HG03159 (cell line): Measurements from ENCODE around the gene RTN4IP1.
"Not testable (repeated sequence)": the region's sequence is repeated elsewhere in the genome, so short reads cannot be mapped to it uniquely, and the experiment has no call there.

Experiments used
- ATAC-seq: cut with Tn5 transposase; IDR thresholded peaks from one replicate; pipeline ENCODE4 v1.9.1; 2021; ENCODE audit warnings: mild to moderate bottlenecking, moderate library complexity; ENCODE audit not compliant: unreplicated experiment

RTN4IP1 gene

DNA sequence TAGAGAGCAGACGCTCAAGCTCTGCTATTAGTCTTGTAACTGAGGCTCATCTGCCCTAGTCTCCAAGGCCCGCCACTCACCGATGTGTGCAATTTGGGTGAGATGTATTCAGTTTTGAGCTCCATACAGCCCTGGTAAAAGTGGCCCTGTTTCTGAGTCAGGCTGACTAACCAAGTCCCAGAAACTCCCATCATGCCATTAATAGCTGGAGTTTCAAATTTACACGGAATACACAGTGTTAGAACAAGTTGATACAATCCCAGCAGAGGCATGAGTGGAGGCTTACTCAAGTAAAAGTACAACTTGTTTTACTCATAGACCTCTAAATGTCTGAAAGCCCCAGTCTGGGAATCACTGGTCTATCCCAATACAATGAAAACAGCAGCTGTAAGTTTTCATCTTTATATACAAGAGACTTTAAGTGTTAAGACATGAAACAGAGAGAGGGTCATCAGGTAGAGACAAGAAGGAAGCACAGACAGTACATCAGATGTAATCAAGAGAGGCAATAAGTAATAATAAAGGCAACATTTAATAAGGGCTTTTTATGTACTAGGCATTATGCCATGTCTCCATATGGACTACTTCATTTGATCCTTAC is 42.4 kb downstream of the RTN4IP1 start:
- no peak for ATAC-seq

DNA sequence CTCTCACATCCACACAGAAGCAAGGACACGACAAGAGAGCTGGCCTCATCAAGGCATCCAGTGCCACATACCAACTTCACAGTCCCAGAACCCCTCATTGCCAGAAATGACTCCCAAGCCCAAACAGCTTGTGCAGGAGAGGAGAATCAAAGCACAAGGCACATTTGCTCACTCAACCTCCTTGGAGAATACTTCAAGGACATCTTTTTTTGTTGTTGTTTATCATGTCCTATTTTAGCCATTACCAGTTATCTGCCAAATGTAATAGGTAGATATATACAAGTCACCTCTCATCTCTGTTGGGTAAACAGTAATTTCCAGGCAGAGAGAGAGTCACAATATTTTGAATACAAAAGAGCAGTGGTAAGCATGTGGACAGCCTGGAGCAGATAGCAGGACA is 47.8 kb downstream of the RTN4IP1 start:
- no peak for ATAC-seq

- ATAC-seq = no peak
These were observed 50.0 kb downstream of the RTN4IP1 start for GRCh38 chr6:106579281-106579680.

GRCh38 chr6:106574741-106575458 is 54.4 kb downstream of the RTN4IP1 start:
- no peak for ATAC-seq

- no peak for ATAC-seq
These were observed 56.3 kb downstream of the RTN4IP1 start for GRCh38 chr6:106572875-106573585.

- ATAC-seq = no peak
These were observed 56.9 kb downstream of the RTN4IP1 start for GRCh38 chr6:106572436-106572835.

- no peak for ATAC-seq
These were observed 59.9 kb downstream of the RTN4IP1 start for GRCh38 chr6:106569428-106569827.

- ATAC-seq = no peak
These were observed 60.8 kb downstream of the RTN4IP1 start for GRCh38 chr6:106568530-106568929.

- no peak for ATAC-seq
These were observed 64.8 kb downstream of the RTN4IP1 start for GRCh38 chr6:106564476-106564875.

DNA sequence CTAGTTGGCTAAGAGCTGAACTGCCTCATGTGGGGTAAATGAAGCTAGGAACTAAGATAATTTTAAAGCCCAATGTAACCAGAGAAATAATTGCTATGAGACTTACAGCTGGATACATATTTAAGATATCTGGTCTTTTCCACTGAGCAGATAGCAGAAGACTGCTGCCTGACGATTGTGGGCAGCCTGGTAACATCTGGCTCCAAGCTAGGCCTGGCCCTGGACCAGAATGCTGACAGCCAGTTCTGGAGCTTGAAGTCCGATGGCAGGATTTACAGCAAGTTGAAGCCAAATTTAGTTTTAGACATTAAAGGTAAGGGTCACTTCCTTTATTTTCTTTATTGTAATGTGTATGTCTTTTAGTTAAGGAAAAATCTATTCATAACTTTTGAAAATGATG is 65.7 kb downstream of the RTN4IP1 start:
- no peak for ATAC-seq

GRCh38 chr6:106561686-106562405 is 67.5 kb downstream of the RTN4IP1 start:
- ATAC-seq = no peak

GRCh38 chr6:106560996-106561685 is 68.2 kb downstream of the RTN4IP1 start:
- ATAC-seq = no peak

- not testable (repeated sequence) for ATAC-seq
These were observed 69.6 kb downstream of the RTN4IP1 start for GRCh38 chr6:106559659-106560058.

- ATAC-seq = no peak
These were observed 70.9 kb downstream of the RTN4IP1 start for GRCh38 chr6:106558364-106558763.

GRCh38 chr6:106557837-106558236 is 71.5 kb downstream of the RTN4IP1 start:
- ATAC-seq = no peak

DNA sequence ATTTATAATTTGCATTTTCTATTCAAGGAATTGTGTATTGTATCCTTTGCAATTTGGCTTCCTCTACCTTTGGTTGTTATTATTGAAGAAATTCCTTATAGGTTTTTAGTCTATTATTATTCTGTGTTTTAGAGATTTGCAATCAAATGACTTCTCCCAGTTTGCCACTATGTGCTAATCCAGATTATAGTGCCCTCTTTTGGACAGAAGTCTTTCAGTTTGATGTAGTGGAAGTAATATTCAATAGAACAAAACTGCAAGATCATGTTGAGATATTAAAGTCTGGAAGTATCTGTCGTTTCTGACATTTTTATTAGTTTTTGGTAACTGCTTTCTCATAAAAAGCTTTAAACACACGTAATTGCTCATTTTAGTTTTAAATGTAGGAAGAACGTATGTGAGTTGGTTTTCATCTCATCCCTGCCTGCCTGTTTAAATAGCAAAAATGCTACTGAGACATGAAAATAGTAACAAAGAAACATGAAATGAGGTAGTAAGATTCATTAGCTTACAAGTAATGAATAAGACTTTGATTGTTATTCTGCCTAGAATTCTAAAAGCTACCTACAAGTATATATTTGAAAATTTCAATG is 72.8 kb downstream of the RTN4IP1 start:
- ATAC-seq = no peak

DNA sequence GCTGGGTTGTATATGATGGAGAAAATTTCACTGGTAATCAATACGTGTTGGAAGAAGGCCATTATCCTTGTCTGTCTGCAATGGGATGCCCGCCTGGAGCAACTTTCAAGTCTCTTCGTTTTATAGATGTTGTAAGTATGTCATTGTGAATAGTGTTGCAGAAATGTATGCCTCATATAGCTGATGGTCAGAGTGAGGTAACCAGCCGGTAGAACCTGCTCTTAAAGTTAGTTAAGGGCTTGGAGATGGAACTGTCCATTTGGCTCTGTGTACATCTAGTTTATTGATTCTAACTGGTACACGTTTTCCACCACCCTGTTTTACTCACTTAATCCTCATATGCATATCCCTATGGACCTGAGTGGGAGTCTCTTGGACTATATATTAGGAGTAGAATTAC is 73.5 kb downstream of the RTN4IP1 start:
- ATAC-seq = no peak

DNA sequence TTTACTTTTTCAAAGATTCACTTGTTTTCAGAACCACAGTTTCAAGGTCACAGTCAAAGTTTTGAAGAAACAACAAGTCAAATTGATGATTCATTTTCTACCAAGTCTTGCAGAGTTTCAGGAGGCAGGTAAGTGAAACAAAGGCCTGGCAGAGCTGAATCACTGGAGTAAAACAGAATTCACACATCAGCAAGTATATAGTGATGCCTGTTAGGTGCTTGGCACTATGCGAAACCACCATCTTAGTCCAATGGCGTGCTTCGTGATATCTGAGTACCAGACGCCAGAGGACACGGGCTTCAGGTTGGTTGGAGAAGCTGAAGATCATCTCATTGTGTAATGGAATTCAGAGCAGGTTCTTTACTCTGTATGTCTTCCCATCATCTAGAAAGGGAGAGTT is 75.9 kb downstream of the RTN4IP1 start:
- no peak for ATAC-seq

- ATAC-seq = no peak
These were observed 78.1 kb downstream of the RTN4IP1 start for GRCh38 chr6:106551155-106551554.

DNA sequence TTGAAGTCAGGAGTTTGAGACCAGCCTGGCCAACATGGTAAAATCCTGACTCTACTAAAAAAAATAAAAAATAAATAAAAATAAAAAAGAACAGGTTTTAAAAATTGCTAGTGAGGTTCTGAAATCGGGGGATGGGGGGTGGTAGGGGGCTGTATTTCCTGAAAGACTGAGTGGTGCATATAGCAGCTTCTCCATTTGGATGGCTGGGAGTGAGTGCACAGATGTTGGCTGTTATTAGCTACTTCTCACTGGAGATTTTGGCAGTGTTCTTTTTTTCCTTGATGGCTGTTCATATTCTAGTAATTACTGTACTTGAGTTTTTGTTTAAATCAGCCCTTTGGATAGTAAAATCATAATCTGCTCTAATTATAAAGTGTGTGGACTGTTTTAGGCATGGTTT is 79.8 kb downstream of the RTN4IP1 start:
- no peak for ATAC-seq
